HEK293T (cell line): ENCODE data around the gene PROX2.

Source experiments
- CTCF ChIA-PET: fragments of 350-600 bp; formaldehyde crosslinking; extraction: SDS; loops from one replicate; lab custom pipeline; 2021; ENCODE audit warnings: antibody characterized with exemption, inconsistent platforms; lab: Yijun Ruan, JAX
- POLR2A ChIA-PET: fragments of 350-600 bp; formaldehyde crosslinking; extraction: SDS; loops from one replicate; lab custom pipeline; 2020; ENCODE audit warnings: antibody characterized with exemption, inconsistent platforms; lab: Yijun Ruan, JAX
- DNase-seq: peaks from one replicate; pipeline ENCODE4 v3.0.0; 2012; ENCODE audit warnings: mixed read lengths; ENCODE audit errors: extremely low spot score
- ELF4 ChIP-seq: fragments of 450-650 bp; IDR thresholded peaks from 2 replicates; pipeline ENCODE4 v1.6.1; 2017; ENCODE audit warnings: antibody characterized with exemption
- NFRKB ChIP-seq: fragments of 450-650 bp; IDR thresholded peaks from 2 replicates; pipeline ENCODE4 v1.6.1; 2016; ENCODE audit warnings: mild to moderate bottlenecking, moderate library complexity
- TF ChIP-seq, protein P1 (sequence below): fragments of 450-650 bp; IDR thresholded peaks from 2 replicates; pipeline ENCODE4 v1.6.1; 2016

Gene PROX2

GRCh38 chr14:74826574-74826973 is 49.4 kb downstream of the PROX2 start:
- TF ChIP-seq NFRKB (no peak), ELF4 (no peak)
- TF ChIP-seq, protein P1, sequence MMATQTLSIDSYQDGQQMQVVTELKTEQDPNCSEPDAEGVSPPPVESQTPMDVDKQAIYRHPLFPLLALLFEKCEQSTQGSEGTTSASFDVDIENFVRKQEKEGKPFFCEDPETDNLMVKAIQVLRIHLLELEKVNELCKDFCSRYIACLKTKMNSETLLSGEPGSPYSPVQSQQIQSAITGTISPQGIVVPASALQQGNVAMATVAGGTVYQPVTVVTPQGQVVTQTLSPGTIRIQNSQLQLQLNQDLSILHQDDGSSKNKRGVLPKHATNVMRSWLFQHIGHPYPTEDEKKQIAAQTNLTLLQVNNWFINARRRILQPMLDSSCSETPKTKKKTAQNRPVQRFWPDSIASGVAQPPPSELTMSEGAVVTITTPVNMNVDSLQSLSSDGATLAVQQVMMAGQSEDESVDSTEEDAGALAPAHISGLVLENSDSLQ: no peak
- no peak for DNase-seq
- POLR2A ChIA-PET: no interaction called here
- CTCF ChIA-PET: no interaction called here
